Cardiac septum (tissue), 1 donor: ENCODE measurements around the gene IPO9. TPM values are rescaled to one million over a fixed set of nuclear protein-coding genes. Genes with fewer than 3 reads are reported as not detected.
A peak's percentile ranks its signal among the peaks of the same experiment; 100 is the strongest.

Source experiments
- DNase-seq: peaks from one replicate; pipeline ENCODE4 v3.0.0-alpha.2; 2020; ENCODE audit warnings: low spot score
- intact Hi-C: fragments of 100-400 bp; cut with DNase I; formaldehyde crosslinking; loops from one replicate; pipeline ENCODE4 v1.14.0; 2022
- total RNA-seq: library from RNA; stranded (reverse); fragmentation: NEBNext Ultra II Directional; extraction: Animal tissue kit (Norgen Biotek cat#: 25700); gene quantifications from one replicate; pipeline ENCODE4 v1.2.1, GENCODE V29; 2021
- donor health status: DM: no; HTN: no; CAD: no.

IPO9 gene
- total RNA-seq, 1 donor from 2014 or later = 24.7 TPM

- intact Hi-C loops = no loop called here
- DNase-seq = no peak
These were observed 54.3 kb downstream of the IPO9 start for GRCh38 chr1:201883266-201883665.

- intact Hi-C loops = no loop called here
- DNase-seq = no peak
These were observed 54.8 kb downstream of the IPO9 start for GRCh38 chr1:201883786-201884185.

- no peak for DNase-seq
These were observed 55.5 kb downstream of the IPO9 start for GRCh38 chr1:201884425-201884824.

GRCh38 chr1:201885531-201886075 is 56.6 kb downstream of the IPO9 start:
- DNase-seq = no peak
- intact Hi-C loops = loop anchor here (5.0 kb wide), 1 partner anchor 222 kb away; no protein-coding TSS in a partner anchor

More at GRCh38 chr1:201884425-201884824, 55.5 kb downstream of the IPO9 start:
- intact Hi-C loops = no loop called here

GRCh38 chr1:201886103-201886885 is 57.3 kb downstream of the IPO9 start:
- no peak for DNase-seq
- intact Hi-C loops = loop anchor here (5.0 kb wide), 1 partner anchor 221 kb away; no protein-coding TSS in a partner anchor

- intact Hi-C loops = loop anchor here (5.0 kb wide), 1 partner anchor 220 kb away; no protein-coding TSS in a partner anchor
- DNase-seq = no peak
These were observed 58.3 kb downstream of the IPO9 start for GRCh38 chr1:201887116-201887866.

- peak; percentile 92 for DNase-seq
- intact Hi-C loops = loop anchor here (5.0 kb wide), 1 partner anchor 219 kb away; no protein-coding TSS in a partner anchor
These were observed 59.5 kb downstream of the IPO9 start, which contains the start of gene SHISA4 for GRCh38 chr1:201888282-201889089. SHISA4 (plus strand) TSS chr1:201888898; CDS start chr1:201888995, 97 bp downstream.

- DNase-seq = no peak
- intact Hi-C loops = loop anchor here (5.0 kb wide), 1 partner anchor 218 kb away; no protein-coding TSS in a partner anchor
These were observed 60.4 kb downstream of the IPO9 start for GRCh38 chr1:201889090-201889968.

- intact Hi-C loops = loop anchor here (10.0 kb wide), 2 partner anchors 65 to 245 kb away; partner anchors contain the start of gene IPO9
- peak; percentile 63 for DNase-seq
These were observed 61.3 kb downstream of the IPO9 start for GRCh38 chr1:201890223-201890622.

GRCh38 chr1:201890806-201891450 is 62.0 kb downstream of the IPO9 start:
- no peak for DNase-seq
- intact Hi-C loops = loop anchor here (10.0 kb wide), 2 partner anchors 66 to 244 kb away; partner anchors contain the start of gene IPO9

GRCh38 chr1:201891451-201892045 is 62.6 kb downstream of the IPO9 start:
- intact Hi-C loops = loop anchor here (10.0 kb wide), 2 partner anchors 67 to 243 kb away; partner anchors contain the start of gene IPO9
- no peak for DNase-seq

- no peak for DNase-seq
- intact Hi-C loops = loop anchor here (10.0 kb wide), 2 partner anchors 67 to 243 kb away; partner anchors contain the start of gene IPO9
These were observed 63.3 kb downstream of the IPO9 start for GRCh38 chr1:201892211-201892610.

GRCh38 chr1:201893431-201893830 is 64.5 kb downstream of the IPO9 start:
- no peak for DNase-seq
- intact Hi-C loops = loop anchor here (10.0 kb wide), 2 partner anchors 69 to 241 kb away; partner anchors contain the start of gene IPO9

- no peak for DNase-seq
- intact Hi-C loops = loop anchor here (10.0 kb wide), 2 partner anchors 70 to 240 kb away; partner anchors contain the start of gene IPO9
These were observed 65.6 kb downstream of the IPO9 start for GRCh38 chr1:201894343-201895119.

GRCh38 chr1:201895120-201895665 is 66.2 kb downstream of the IPO9 start:
- intact Hi-C loops = loop anchor here (10.0 kb wide), 2 partner anchors 70 to 240 kb away; partner anchors contain the start of gene IPO9
- no peak for DNase-seq
